HTERT RPE-1 (cell line): ENCODE results near the gene MICU1.
"Not testable (repeated sequence)": the region's sequence is repeated elsewhere in the genome, so short reads cannot be mapped to it uniquely, and the experiment has no call there.

Source experiments
- in situ Hi-C: fragments of 300-500 bp; cut with MboI; formaldehyde crosslinking; loops from 4 replicates; pipeline ENCODE4 v1.14.3; 2020; ENCODE audit warnings: low sequenced_read_pairs

MICU1 gene

DNA sequence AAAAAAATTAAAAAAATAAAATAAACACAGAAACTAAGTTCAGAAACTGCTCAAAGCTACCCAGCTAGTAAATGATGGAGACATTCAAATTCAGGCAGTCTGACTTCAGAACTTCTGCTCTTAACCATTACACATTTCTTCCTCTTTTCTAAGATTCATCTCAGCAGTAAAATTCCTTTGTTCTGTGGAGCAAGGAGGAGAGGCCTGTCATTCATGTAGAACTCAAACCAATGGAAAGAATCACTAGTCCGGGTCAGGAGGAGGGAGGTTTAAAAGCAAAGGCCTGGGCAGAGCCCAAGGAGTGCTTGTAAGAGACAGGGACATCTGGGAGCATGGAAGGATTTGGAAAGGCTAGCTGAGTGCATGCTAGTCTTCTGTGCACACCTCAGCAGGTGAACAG is 233.3 kb downstream of the MICU1 start:
- in situ Hi-C loops, result no loop called here

DNA sequence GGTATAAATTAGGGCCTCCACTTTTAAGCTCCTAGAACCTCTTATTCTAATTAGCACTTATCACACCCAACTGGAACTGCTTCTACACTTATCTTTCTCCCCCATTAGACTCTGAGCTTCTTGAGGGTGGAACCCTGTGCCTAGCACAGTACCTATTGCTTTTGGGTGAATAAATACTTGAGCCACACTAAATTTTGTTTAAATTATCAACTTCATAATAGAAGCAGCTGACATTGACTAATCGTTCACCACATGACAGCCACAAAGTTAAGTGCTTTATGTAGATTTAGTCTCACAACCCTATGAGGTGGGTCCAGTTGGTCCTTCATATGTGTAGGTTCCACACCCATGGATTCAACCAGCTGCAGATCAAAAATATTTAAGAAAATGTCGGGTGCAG is 235.1 kb downstream of the MICU1 start:
- in situ Hi-C loops, result no loop called here

DNA sequence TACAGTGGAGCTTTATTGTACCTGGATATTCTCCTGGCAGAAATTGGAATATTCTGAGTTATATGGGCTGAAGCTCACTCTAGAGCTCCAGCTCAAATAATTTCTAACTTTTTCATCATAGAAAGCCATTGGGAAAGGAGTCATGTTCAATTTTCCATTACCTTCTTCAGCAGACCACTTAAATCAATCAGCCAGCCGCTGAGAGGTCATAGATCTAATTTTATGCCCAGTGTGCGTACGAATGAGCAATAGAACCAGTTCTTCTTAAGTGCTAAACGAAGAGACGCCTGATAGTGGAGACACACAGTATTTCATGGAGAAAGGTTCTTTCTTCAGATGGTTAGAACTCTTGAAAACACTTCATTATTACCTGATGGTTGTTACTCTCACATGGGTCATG is 236.2 kb downstream of the MICU1 start:
- in situ Hi-C loops, result no loop called here

GRCh38 chr10:72389014-72389413 is 236.9 kb downstream of the MICU1 start:
- in situ Hi-C loops, result no loop called here

DNA sequence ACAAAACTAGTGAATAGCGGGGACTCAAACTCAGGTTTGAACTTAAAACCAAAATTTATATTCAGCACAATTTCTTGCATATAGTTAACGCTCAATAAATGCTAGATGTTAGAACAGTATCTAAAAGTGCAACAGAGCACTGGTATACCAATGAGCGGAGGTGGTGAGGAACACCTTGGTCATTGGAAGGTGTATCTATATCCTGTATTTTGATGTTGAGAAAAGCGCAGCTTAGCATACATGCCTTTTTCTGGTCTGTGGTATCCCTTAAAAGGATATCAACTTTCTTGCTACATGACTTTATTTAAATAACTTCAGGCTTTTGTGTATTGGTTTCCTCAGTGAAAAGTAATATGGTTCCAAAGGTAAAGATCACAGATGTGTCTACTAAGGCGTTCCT is 237.8 kb downstream of the MICU1 start:
- in situ Hi-C loops, result no loop called here

DNA sequence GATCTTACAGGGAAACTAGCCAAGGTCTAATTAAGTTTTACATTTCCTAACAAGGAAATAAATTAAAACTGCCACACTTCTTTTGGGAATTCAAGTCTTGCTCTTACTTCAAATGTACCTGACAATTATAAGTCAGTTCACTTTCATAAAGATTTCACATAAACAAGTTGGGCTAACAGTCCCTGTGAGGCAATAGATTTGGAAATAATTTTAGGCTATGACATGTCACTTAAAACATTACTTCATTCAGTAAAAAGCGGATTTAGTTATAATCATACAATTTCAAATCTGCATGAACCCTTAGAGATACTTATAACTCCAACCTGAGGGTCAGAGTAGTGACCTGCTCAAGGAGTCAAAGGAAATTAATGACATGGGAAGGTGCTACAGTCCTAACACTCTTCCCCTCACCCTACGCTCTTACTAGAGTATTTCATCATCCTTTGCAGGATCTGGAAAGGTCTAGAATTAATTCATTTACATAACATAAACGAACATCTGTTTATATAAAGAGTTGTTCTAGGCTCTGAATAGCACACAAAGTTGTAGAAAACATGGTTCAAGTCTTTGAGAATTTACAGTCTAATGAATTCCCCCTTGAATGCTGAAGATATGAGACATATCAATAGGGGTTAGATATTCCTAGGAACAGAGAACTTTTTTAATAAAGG is 238.8 kb downstream of the MICU1 start:
- in situ Hi-C loops, result no loop called here

- in situ Hi-C loops, result no loop called here
Measured at GRCh38 chr10:72385724-72386123, 240.2 kb downstream of the MICU1 start.

GRCh38 chr10:72384982-72385381 is 240.9 kb downstream of the MICU1 start:
- in situ Hi-C loops, result not testable (repeated sequence)

- in situ Hi-C loops, result no loop called here
Measured at GRCh38 chr10:72379776-72380175, 246.1 kb downstream of the MICU1 start.

GRCh38 chr10:72379062-72379461 is 246.8 kb downstream of the MICU1 start:
- in situ Hi-C loops, result no loop called here

- in situ Hi-C loops, result no loop called here
Measured at GRCh38 chr10:72375585-72375984, 250.3 kb downstream of the MICU1 start.

DNA sequence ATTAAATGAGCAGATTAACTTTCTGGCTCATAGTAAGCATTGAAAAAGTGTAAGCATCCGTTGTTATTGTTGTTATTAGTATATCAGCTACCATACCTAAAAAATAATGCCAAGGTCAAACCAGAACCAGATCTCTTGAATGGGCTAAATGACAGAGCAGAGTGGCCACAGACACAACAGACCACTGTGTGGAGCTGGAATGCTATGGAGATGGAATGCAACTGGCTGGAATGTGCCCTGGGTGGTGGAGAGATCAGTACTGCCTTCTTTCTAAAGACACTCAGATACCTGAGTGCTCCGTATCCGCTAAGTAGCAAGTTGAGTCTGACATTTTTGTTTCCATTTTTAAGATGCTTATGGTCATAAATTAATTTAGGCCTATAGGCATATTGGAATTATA is 250.7 kb downstream of the MICU1 start:
- in situ Hi-C loops, result no loop called here

GRCh38 chr10:72370201-72370722 is 255.6 kb downstream of the MICU1 start:
- in situ Hi-C loops, result no loop called here

- in situ Hi-C loops, result no loop called here
Measured at GRCh38 chr10:72367301-72367960, 258.4 kb downstream of the MICU1 start.

GRCh38 chr10:72365106-72365895 is 260.6 kb downstream of the MICU1 start:
- in situ Hi-C loops, result no loop called here

DNA sequence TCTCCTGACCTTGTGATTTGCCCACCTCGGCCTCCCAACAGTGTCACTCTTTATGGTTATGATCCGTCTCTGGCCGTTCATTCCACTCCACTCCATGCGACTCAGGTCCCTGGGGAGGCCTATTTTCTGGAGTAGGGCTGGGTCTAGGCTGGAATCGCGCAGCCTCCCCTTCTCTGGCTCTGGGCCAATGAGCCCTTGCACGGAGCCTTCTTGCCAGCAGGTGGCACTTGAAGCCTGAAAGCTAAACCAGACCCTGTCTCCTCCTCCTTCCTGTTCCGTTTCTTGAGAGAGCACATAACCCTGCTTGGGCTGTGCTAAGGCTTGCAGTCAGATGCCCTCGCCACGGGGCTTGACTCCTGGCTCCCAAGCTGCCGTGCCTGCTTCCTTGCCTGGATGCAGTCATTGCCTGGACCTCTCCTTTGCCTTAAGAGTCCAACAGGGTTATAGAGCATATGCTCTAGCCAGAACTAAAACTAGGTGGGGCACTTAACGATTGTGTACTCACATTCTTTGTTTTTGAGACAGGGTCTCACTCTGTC is 261.6 kb downstream of the MICU1 start:
- in situ Hi-C loops, result no loop called here

DNA sequence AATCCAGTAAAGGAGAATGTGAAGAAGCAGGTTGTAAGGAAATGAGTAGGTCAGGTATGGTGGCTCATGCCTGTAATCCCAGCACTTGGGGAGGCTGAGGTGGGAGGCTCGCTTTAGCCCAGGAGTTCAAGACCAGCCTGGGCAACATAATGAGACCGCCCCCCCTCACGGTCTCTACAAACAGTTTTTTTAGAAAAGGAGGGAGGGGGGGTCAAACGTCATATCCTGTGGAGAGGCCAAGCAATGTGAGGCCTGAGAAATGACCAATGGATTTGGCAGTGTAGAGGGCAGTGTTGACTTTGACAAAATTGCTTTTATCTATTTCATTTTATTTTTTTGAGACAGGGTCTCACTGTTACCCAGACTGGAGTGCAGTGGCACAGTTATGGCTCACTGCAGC is 268.9 kb downstream of the MICU1 start:
- in situ Hi-C loops, result no loop called here

DNA sequence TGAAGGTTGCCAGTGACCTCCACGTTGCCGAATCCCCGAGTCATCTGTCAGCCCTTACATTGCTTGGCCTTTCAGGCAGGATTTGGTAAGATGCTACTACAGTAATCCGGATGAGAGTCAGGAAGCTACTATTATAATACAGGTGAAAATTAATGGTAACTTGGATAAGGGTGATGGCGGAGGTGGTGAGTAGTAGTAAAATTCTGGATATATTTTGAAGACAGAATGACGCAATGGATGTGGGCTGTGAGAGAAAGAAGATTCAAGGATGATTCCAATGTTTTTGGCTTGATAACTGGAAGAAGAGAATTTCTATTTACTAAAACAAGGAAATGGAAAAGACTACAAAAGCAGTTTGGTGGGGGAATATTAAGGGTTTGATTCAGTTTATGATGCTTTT is 269.8 kb downstream of the MICU1 start:
- in situ Hi-C loops, result no loop called here

DNA sequence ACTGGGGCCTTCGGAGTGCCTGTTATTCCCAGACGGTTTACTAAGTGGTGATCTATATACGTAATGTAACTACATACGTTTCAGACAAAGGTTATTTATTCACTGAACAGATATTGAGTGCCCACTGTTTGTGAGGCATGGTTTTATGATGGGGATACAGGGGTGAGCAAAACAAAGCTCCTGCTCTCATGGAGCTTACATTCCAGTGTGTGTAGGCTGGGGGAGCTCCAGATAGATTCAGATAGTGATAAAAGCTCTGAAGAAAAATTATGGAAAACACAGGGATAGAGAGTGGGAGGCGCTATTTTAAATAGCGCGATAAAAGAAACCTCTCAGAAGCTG is 270.7 kb downstream of the MICU1 start:
- in situ Hi-C loops, result no loop called here

- in situ Hi-C loops, result no loop called here
Measured at GRCh38 chr10:72354356-72355213, 271.3 kb downstream of the MICU1 start, which contains the start of gene DNAJB12. Gene DNAJB12 (minus strand): TSS chr10:72354919. CDS start chr10:72354897, 22 bp downstream.

GRCh38 chr10:72353965-72354355 is 271.9 kb downstream of the MICU1 start:
- in situ Hi-C loops, result no loop called here
